ENCODE data around the gene ITGA2. TPM values are rescaled to one million over a fixed set of nuclear protein-coding genes. Genes with fewer than 3 reads are reported as not detected.
"Not testable (repeated sequence)": the region's sequence is repeated elsewhere in the genome, so short reads cannot be mapped to it uniquely, and the experiment has no call there.

The ITGA2 gene
- total and polyA plus RNA-seq, 9 of the 15 experiments (the other 6 are each of a cell fraction or from before 2014, with no cell fraction given): 0.01 to 0.09 (median 0.03) TPM; not detected in 5

GRCh38 chr5:53112307-53112706 is 123.2 kb downstream of the ITGA2 start:
- H3K9me1 ChIP-seq (ENCODE audit: control insufficient read depth, insufficient read depth, low read length); ATAC-seq; H3K9ac ChIP-seq (ENCODE audit: insufficient read depth in 1 of 2, low read depth in 2 of 2, low read length in 2 of 2); H3K27me3 ChIP-seq (ENCODE audit: control insufficient read depth in 2 of 2, insufficient read depth in 2 of 2, low read length in 2 of 2); intact Hi-C loops (cut with micrococcal nuclease); BruUV-seq (replicated peaks); H3K4me3 ChIP-seq; H3K36me3 ChIP-seq (ENCODE audit: control insufficient read depth, insufficient read depth, low read length); H4K20me1 ChIP-seq (replicated peaks; ENCODE audit: control insufficient read depth, insufficient read depth, low read length); H3K4me2 ChIP-seq (ENCODE audit: insufficient read depth, low read length); H3K27ac ChIP-seq (ENCODE audit: extremely low read depth, low read depth, low read length); H2AFZ ChIP-seq (ENCODE audit: low read depth, low read length); FAIRE-seq; H3K9me3 ChIP-seq (replicated peaks; ENCODE audit: control insufficient read depth, insufficient read depth, low read depth, low read length); POLR2A ChIA-PET; in situ Hi-C loops (cut with MboI); DNase-seq (ENCODE audit: extremely low read depth in 1 of 4, low spot score in 3 of 4): not testable (repeated sequence)
- CTCF ChIA-PET (ENCODE audit: low intra/inter-chr PET ratio): interaction anchor here (0.6 kb wide), 1 partner anchor 328 kb away, joined by 3 read pairs; no protein-coding TSS in a partner anchor
- Histone ChIP-seq H3K79me2 (ENCODE audit: control insufficient read depth, insufficient read depth, low read length) (peaks cover 32% of the 10 kb centered on the region), H3K4me1 (replicated peaks in 1 of 2; ENCODE audit: control insufficient read depth in 2 of 2, insufficient read depth in 2 of 2, low read length in 2 of 2) (peaks cover 5 to 13% of the 10 kb centered on the region in 2 experiments; a peak in 2 of 5 replicates)
- TF ChIP-seq ZNF316 (IDR thresholded peaks at IDR 0.05) (peak; percentile 58; the same call in 1 of the 2 replicates), NFYB (IDR thresholded peaks at IDR 0.05; ENCODE audit: extremely low read depth, insufficient read length) (peak; percentile 87), CHAMP1 (IDR thresholded peaks at IDR 0.05) (peak; percentile 65; the same call in 1 of the 2 replicates), CC2D1A (IDR thresholded peaks at IDR 0.05) (peak; percentile 80; the same call in 1 of the 2 replicates), ASH1L (IDR thresholded peaks at IDR 0.05; ENCODE audit: borderline replicate concordance, low read depth, partially characterized antibody) (peak; percentile 61), RBM25 (IDR thresholded peaks at IDR 0.05; ENCODE audit: low read depth, low read length, severe bottlenecking) (peak; percentile 56)
- TF ChIP-seq, protein P1, sequence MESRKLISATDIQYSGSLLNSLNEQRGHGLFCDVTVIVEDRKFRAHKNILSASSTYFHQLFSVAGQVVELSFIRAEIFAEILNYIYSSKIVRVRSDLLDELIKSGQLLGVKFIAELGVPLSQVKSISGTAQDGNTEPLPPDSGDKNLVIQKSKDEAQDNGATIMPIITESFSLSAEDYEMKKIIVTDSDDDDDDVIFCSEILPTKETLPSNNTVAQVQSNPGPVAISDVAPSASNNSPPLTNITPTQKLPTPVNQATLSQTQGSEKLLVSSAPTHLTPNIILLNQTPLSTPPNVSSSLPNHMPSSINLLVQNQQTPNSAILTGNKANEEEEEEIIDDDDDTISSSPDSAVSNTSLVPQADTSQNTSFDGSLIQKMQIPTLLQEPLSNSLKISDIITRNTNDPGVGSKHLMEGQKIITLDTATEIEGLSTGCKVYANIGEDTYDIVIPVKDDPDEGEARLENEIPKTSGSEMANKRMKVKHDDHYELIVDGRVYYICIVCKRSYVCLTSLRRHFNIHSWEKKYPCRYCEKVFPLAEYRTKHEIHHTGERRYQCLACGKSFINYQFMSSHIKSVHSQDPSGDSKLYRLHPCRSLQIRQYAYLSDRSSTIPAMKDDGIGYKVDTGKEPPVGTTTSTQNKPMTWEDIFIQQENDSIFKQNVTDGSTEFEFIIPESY (CRISPR knock-in tag; IDR thresholded peaks at IDR 0.05): 0 out of 2 replicates have a peak, but pooled peaks have one; percentile 13
- 94% methylated on average over 6 of the region's 6 CpGs for WGBS (ENCODE audit: insufficient coverage, low coverage, missing lambda C conversion rate)

All from K562 (cell line).